GM10248 (cell line): Measurements from ENCODE around the gene FAM240A.

Experiments used
- CTCF ChIA-PET: fragments of 300-600 bp; sonication (Branson Sonifier 250); formaldehyde crosslinking; extraction: SDS; loops from one replicate; lab custom pipeline; 2021; ENCODE audit warnings: antibody characterized with exemption; lab: Yijun Ruan, JAX
- POLR2A ChIA-PET: fragments of 350-650 bp; sonication (Branson Sonifier 250); formaldehyde crosslinking; extraction: SDS; loops from one replicate; lab custom pipeline; 2020; ENCODE audit warnings: antibody characterized with exemption; lab: Yijun Ruan, JAX
- DNase-seq: peaks from one replicate; pipeline ENCODE4 v3.0.0; 2012; ENCODE audit errors: extremely low spot score
- CTCF ChIP-seq: IDR thresholded peaks from 2 replicates; pipeline ENCODE4 v1.5.1; 2012; ENCODE audit warnings: mild to moderate bottlenecking, low read depth; ENCODE audit errors: extremely low read depth, missing control alignments, control extremely low read depth

The FAM240A gene

GRCh38 chr3:46603446-46604046, 8.8 kb upstream of the FAM240A start:
- ChIA-PET CTCF (interaction anchor here (1.7 to 5.1 kb wide), 2 partner anchors 11 to 115 kb away, joined by 4 to 15 read pairs; no protein-coding TSS in a partner anchor), POLR2A (no interaction called here)
- TF ChIP-seq CTCF = no peak
- no peak for DNase-seq

GRCh38 chr3:46604127-46604526, 8.2 kb upstream of the FAM240A start:
- CTCF ChIA-PET = interaction anchor here (1.4 to 5.1 kb wide), 3 partner anchors 11 to 115 kb away, joined by 3 to 15 read pairs (median 4); no protein-coding TSS in a partner anchor
- DNase-seq = no peak
- POLR2A ChIA-PET = no interaction called here
- no peak for TF ChIP-seq CTCF

- POLR2A ChIA-PET = no interaction called here
Measured at GRCh38 chr3:46607603-46608028, 4.7 kb upstream of the FAM240A start.

GRCh38 chr3:46609212-46609721, 3.1 kb upstream of the FAM240A start:
- POLR2A ChIA-PET = no interaction called here
- CTCF ChIA-PET = no interaction called here
- TF ChIP-seq CTCF = no peak
- no peak for DNase-seq

More at GRCh38 chr3:46607603-46608028, 4.7 kb upstream of the FAM240A start:
- DNase-seq = no peak
- CTCF ChIA-PET = interaction anchor here (1.0 to 5.1 kb wide), 2 partner anchors 49 to 119 kb away, joined by 3 to 15 read pairs; no protein-coding TSS in a partner anchor
- no peak for TF ChIP-seq CTCF

GRCh38 chr3:46609944-46610722, 2.2 kb upstream of the FAM240A start:
- TF ChIP-seq CTCF = no peak
- POLR2A ChIA-PET = no interaction called here
- DNase-seq = no peak
- CTCF ChIA-PET = interaction anchor here (1.6 to 1.7 kb wide), 2 partner anchors 10 to 20 kb away, joined by 5 to 6 read pairs; no protein-coding TSS in a partner anchor

- no peak for TF ChIP-seq CTCF
- POLR2A ChIA-PET = no interaction called here
- CTCF ChIA-PET = interaction anchor here (1.2 to 3.2 kb wide), 4 partner anchors 11 to 125 kb away, joined by 3 to 13 read pairs (median 4); no protein-coding TSS in a partner anchor
- no peak for DNase-seq
Measured at GRCh38 chr3:46613313-46614005, 1.1 kb downstream of the FAM240A start.
